Activated CD8-positive, alpha-beta T cell treated with anti-CD3 and anti-CD28 coated beads, Interleukin-2, amount 10 ng/mL, durations not matched to agents 7 days and 5 days (primary cell): ENCODE measurements around the gene CDKAL1. TPM values are rescaled to one million over a fixed set of nuclear protein-coding genes. Genes with fewer than 3 reads are reported as not detected.

Experiments used
- ATAC-seq: fragments of 150-1000 bp; cut with Tn5 transposase; one replicate; pipeline ENCODE4 v1.10.0; 2021; ENCODE audit warnings: moderate library complexity
- CTCF ChIA-PET: fragments of 350-600 bp; sonication (Branson Sonifier 250); formaldehyde crosslinking; loops from one replicate; lab custom pipeline; 2021; ENCODE audit warnings: antibody characterized with exemption; lab: Charles Lee
- POLR2A ChIA-PET: fragments of 350-600 bp; sonication (Branson Sonifier 250); formaldehyde crosslinking; loops from one replicate; lab custom pipeline; 2021; ENCODE audit warnings: antibody characterized with exemption; lab: Charles Lee
- DNase-seq: peaks from one replicate; pipeline ENCODE4 v3.0.0-alpha.2; 2020
- H3K27ac Mint-ChIP-seq: one replicate; pipeline ENCODE4 v1.8.0; 2021; ENCODE audit warnings: mild to moderate bottlenecking, mixed read lengths
- H3K27me3 Mint-ChIP-seq: one replicate; pipeline ENCODE4 v1.8.0; 2021; ENCODE audit warnings: low read depth, mixed read lengths
- H3K36me3 Mint-ChIP-seq: one replicate; pipeline ENCODE4 v1.8.0; 2021; ENCODE audit warnings: low read depth, mixed read lengths
- H3K4me1 Mint-ChIP-seq: one replicate; pipeline ENCODE4 v1.8.0; 2021; ENCODE audit warnings: low read depth, mixed read lengths
- H3K4me3 Mint-ChIP-seq: one replicate; pipeline ENCODE4 v1.8.0; 2021; ENCODE audit warnings: mild to moderate bottlenecking, mixed read lengths
- H3K9me3 Mint-ChIP-seq: one replicate; pipeline ENCODE4 v1.8.0; 2022; ENCODE audit warnings: mixed read lengths; ENCODE audit not compliant: insufficient read depth
- total RNA-seq, 2 experiments: library from RNA; stranded (reverse); gene quantifications; one replicate each; pipeline ENCODE4 v1.2.3, GENCODE V29; 2021

CDKAL1 gene
- total RNA-seq, 2 experiments from 2014 or later: 24.3 to 25.2 TPM

GRCh38 chr6:20866036-20866435 is 331.8 kb downstream of the CDKAL1 start:
- no peak overlapping the region for H3K27ac Mint-ChIP-seq
- no peaks in the 10 kb centered on the region for H3K36me3 Mint-ChIP-seq
- H3K4me1 Mint-ChIP-seq: no peaks in the 10 kb centered on the region
- POLR2A ChIA-PET: no interaction called here
- H3K27me3 Mint-ChIP-seq: no peaks in the 10 kb centered on the region
- H3K4me3 Mint-ChIP-seq: no peak overlapping the region
- ATAC-seq: no peak
- H3K9me3 Mint-ChIP-seq: no peaks in the 10 kb centered on the region
- CTCF ChIA-PET: interaction anchor here (1.1 kb wide), 1 partner anchor 24 kb away, joined by 3 read pairs; no protein-coding TSS in a partner anchor
- DNase-seq: no peak

GRCh38 chr6:20866935-20867703 is 332.9 kb downstream of the CDKAL1 start:
- no peaks in the 10 kb centered on the region for H3K9me3 Mint-ChIP-seq
- DNase-seq (no peak), ATAC-seq (no peak)
- ChIA-PET POLR2A (no interaction called here), CTCF (no interaction called here)
- no peak overlapping the region for H3K27ac Mint-ChIP-seq
- H3K4me3 Mint-ChIP-seq: no peak overlapping the region
- no peaks in the 10 kb centered on the region for H3K4me1 Mint-ChIP-seq
- no peaks in the 10 kb centered on the region for H3K27me3 Mint-ChIP-seq
- no peaks in the 10 kb centered on the region for H3K36me3 Mint-ChIP-seq

GRCh38 chr6:20868397-20869096 is 334.3 kb downstream of the CDKAL1 start:
- Mint-ChIP-seq H3K4me1 (no peaks in the 10 kb centered on the region), H3K4me3 (no peak overlapping the region), H3K9me3 (no peaks in the 10 kb centered on the region), H3K36me3 (no peaks in the 10 kb centered on the region), H3K27me3 (no peaks in the 10 kb centered on the region), H3K27ac (no peak overlapping the region)
- DNase-seq: no peak
- ChIA-PET POLR2A (no interaction called here), CTCF (no interaction called here)
- no peak for ATAC-seq

- no peak overlapping the region for H3K4me3 Mint-ChIP-seq
- no peaks in the 10 kb centered on the region for H3K9me3 Mint-ChIP-seq
- no peaks in the 10 kb centered on the region for H3K36me3 Mint-ChIP-seq
- DNase-seq (no peak), ATAC-seq (no peak)
- no peak overlapping the region for H3K27ac Mint-ChIP-seq
- H3K4me1 Mint-ChIP-seq: no peaks in the 10 kb centered on the region
- ChIA-PET POLR2A (no interaction called here), CTCF (no interaction called here)
- no peaks in the 10 kb centered on the region for H3K27me3 Mint-ChIP-seq
Observed at GRCh38 chr6:20870021-20870420, 335.8 kb downstream of the CDKAL1 start.

- H3K27ac Mint-ChIP-seq: no peak overlapping the region
- H3K4me3 Mint-ChIP-seq: no peak overlapping the region
- DNase-seq: no peak
- ATAC-seq: no peak
- CTCF ChIA-PET: no interaction called here
- POLR2A ChIA-PET: no interaction called here
- no peaks in the 10 kb centered on the region for H3K9me3 Mint-ChIP-seq
- no peaks in the 10 kb centered on the region for H3K27me3 Mint-ChIP-seq
- no peaks in the 10 kb centered on the region for H3K36me3 Mint-ChIP-seq
- H3K4me1 Mint-ChIP-seq: no peaks in the 10 kb centered on the region
Observed at GRCh38 chr6:20870493-20870892, 336.2 kb downstream of the CDKAL1 start.

- peaks cover 8% of the 10 kb centered on the region for H3K4me1 Mint-ChIP-seq
- H3K36me3 Mint-ChIP-seq: no peaks in the 10 kb centered on the region
- no peak for DNase-seq
- H3K4me3 Mint-ChIP-seq: no peak overlapping the region
- no peaks in the 10 kb centered on the region for H3K9me3 Mint-ChIP-seq
- no peaks in the 10 kb centered on the region for H3K27me3 Mint-ChIP-seq
- ATAC-seq: no peak
- ChIA-PET POLR2A (no interaction called here), CTCF (interaction anchor here (0.6 kb wide), 1 partner anchor 344 kb away, joined by 3 read pairs; no protein-coding TSS in a partner anchor)
- H3K27ac Mint-ChIP-seq: no peak overlapping the region
Observed at GRCh38 chr6:20873425-20874190, 339.4 kb downstream of the CDKAL1 start.

- ChIA-PET POLR2A (no interaction called here), CTCF (interaction anchor here (1.1 kb wide), 1 partner anchor 713 kb away, joined by 4 read pairs; no protein-coding TSS in a partner anchor)
- H3K9me3 Mint-ChIP-seq: no peaks in the 10 kb centered on the region
- no peak for DNase-seq
- no peaks in the 10 kb centered on the region for H3K36me3 Mint-ChIP-seq
- H3K4me3 Mint-ChIP-seq: no peak overlapping the region
- H3K4me1 Mint-ChIP-seq: peaks cover 8% of the 10 kb centered on the region
- no peaks in the 10 kb centered on the region for H3K27me3 Mint-ChIP-seq
- H3K27ac Mint-ChIP-seq: no peak overlapping the region
- no peak for ATAC-seq
Observed at GRCh38 chr6:20875369-20875963, 341.2 kb downstream of the CDKAL1 start.

GRCh38 chr6:20876036-20876435 is 341.8 kb downstream of the CDKAL1 start:
- no peak for ATAC-seq
- DNase-seq: no peak
- no peaks in the 10 kb centered on the region for H3K9me3 Mint-ChIP-seq
- H3K4me3 Mint-ChIP-seq: no peak overlapping the region
- CTCF ChIA-PET: interaction anchor here (1.1 kb wide), 1 partner anchor 712 kb away, joined by 4 read pairs; no protein-coding TSS in a partner anchor
- no peaks in the 10 kb centered on the region for H3K27me3 Mint-ChIP-seq
- peaks cover 8% of the 10 kb centered on the region for H3K4me1 Mint-ChIP-seq
- H3K36me3 Mint-ChIP-seq: no peaks in the 10 kb centered on the region
- POLR2A ChIA-PET: no interaction called here
- H3K27ac Mint-ChIP-seq: no peak overlapping the region

GRCh38 chr6:20876561-20876960 is 342.3 kb downstream of the CDKAL1 start:
- Mint-ChIP-seq H3K9me3 (no peaks in the 10 kb centered on the region), H3K36me3 (no peaks in the 10 kb centered on the region), H3K4me1 (peaks cover 8% of the 10 kb centered on the region), H3K27ac (no peak overlapping the region), H3K27me3 (no peaks in the 10 kb centered on the region), H3K4me3 (no peak overlapping the region)
- CTCF ChIA-PET: interaction anchor here (1.1 kb wide), 1 partner anchor 712 kb away, joined by 4 read pairs; no protein-coding TSS in a partner anchor
- POLR2A ChIA-PET: no interaction called here
- no peak for ATAC-seq
- DNase-seq: no peak

- H3K4me3 Mint-ChIP-seq: no peak overlapping the region
- CTCF ChIA-PET: no interaction called here
- H3K36me3 Mint-ChIP-seq: peaks cover 5% of the 10 kb centered on the region
- ATAC-seq (peak; percentile 44), DNase-seq (no peak)
- peaks cover 8% of the 10 kb centered on the region for H3K4me1 Mint-ChIP-seq
- no peak overlapping the region for H3K27ac Mint-ChIP-seq
- POLR2A ChIA-PET: no interaction called here
- H3K9me3 Mint-ChIP-seq: no peaks in the 10 kb centered on the region
- no peaks in the 10 kb centered on the region for H3K27me3 Mint-ChIP-seq
Observed at GRCh38 chr6:20877008-20877937, 343.0 kb downstream of the CDKAL1 start.

GRCh38 chr6:20879121-20879520 is 344.9 kb downstream of the CDKAL1 start:
- Mint-ChIP-seq H3K9me3 (peaks cover 8% of the 10 kb centered on the region), H3K4me3 (no peak overlapping the region), H3K36me3 (peaks cover 11% of the 10 kb centered on the region), H3K4me1 (peaks cover 8% of the 10 kb centered on the region), H3K27ac (no peak overlapping the region), H3K27me3 (no peaks in the 10 kb centered on the region)
- ChIA-PET POLR2A (no interaction called here), CTCF (no interaction called here)
- DNase-seq (no peak), ATAC-seq (no peak)
